NK-92 treated with Interleukin-12 subunit alpha and Interleukin-12 subunit beta, amount 100 ng/mL, for 24 hours (cell line): Measurements from ENCODE around the gene SUCLG2.
"Not testable (repeated sequence)": the region's sequence is repeated elsewhere in the genome, so short reads cannot be mapped to it uniquely, and the experiment has no call there.

Experiments used
- DNase-seq: peaks from one replicate; lab custom pipeline; 2025; lab: John Stamatoyannopoulos, UW

SUCLG2 gene

GRCh38 chr3:67609709-67610108, 44.7 kb downstream of the SUCLG2 start:
- DNase-seq: no peak

- no peak for DNase-seq
Measured at GRCh38 chr3:67608034-67608433, 46.4 kb downstream of the SUCLG2 start.

GRCh38 chr3:67605377-67605776, 49.0 kb downstream of the SUCLG2 start:
- DNase-seq: no peak

- DNase-seq: no peak
Measured at GRCh38 chr3:67602816-67603215, 51.6 kb downstream of the SUCLG2 start.

- DNase-seq: no peak
Measured at GRCh38 chr3:67601919-67602608, 52.3 kb downstream of the SUCLG2 start.

GRCh38 chr3:67601385-67601784, 53.0 kb downstream of the SUCLG2 start:
- DNase-seq: no peak

GRCh38 chr3:67599821-67600220, 54.6 kb downstream of the SUCLG2 start:
- DNase-seq: no peak

- no peak for DNase-seq
Measured at GRCh38 chr3:67598814-67599556, 55.4 kb downstream of the SUCLG2 start.

GRCh38 chr3:67595424-67595823, 59.0 kb downstream of the SUCLG2 start:
- no peak for DNase-seq

GRCh38 chr3:67593761-67594234, 60.6 kb downstream of the SUCLG2 start:
- DNase-seq: peak; percentile 3

- DNase-seq: no peak
Measured at GRCh38 chr3:67592057-67592456, 62.4 kb downstream of the SUCLG2 start.

- no peak for DNase-seq
Measured at GRCh38 chr3:67587811-67588210, 66.6 kb downstream of the SUCLG2 start.

GRCh38 chr3:67587301-67587700, 67.1 kb downstream of the SUCLG2 start:
- DNase-seq: no peak

GRCh38 chr3:67584608-67585007, 69.8 kb downstream of the SUCLG2 start:
- not testable (repeated sequence) for DNase-seq

- DNase-seq: no peak
Measured at GRCh38 chr3:67580430-67581000, 73.9 kb downstream of the SUCLG2 start.

- no peak for DNase-seq
Measured at GRCh38 chr3:67578416-67578815, 76.0 kb downstream of the SUCLG2 start.

- no peak for DNase-seq
Measured at GRCh38 chr3:67576441-67576840, 78.0 kb downstream of the SUCLG2 start.

- no peak for DNase-seq
Measured at GRCh38 chr3:67569324-67569723, 85.1 kb downstream of the SUCLG2 start.

- no peak for DNase-seq
Measured at GRCh38 chr3:67567893-67568292, 86.5 kb downstream of the SUCLG2 start.

- no peak for DNase-seq
Measured at GRCh38 chr3:67564973-67565372, 89.4 kb downstream of the SUCLG2 start.

GRCh38 chr3:67564008-67564407, 90.4 kb downstream of the SUCLG2 start:
- DNase-seq: no peak

- no peak for DNase-seq
Measured at GRCh38 chr3:67561667-67562394, 92.6 kb downstream of the SUCLG2 start.
